H1 (cell line): ENCODE measurements around the gene CA10. TPM values are rescaled to one million over a fixed set of nuclear protein-coding genes. Genes with fewer than 3 reads are reported as not detected.

Experiments used
- CTBP2 ChIP-seq: IDR thresholded peaks from 2 replicates; pipeline ENCODE4 v1.7.0; 2011; ENCODE audit warnings: borderline replicate concordance, mild to moderate bottlenecking, moderate library complexity, mixed read lengths, low read length; ENCODE audit not compliant: insufficient read depth, insufficient read length
- RAD21 ChIP-seq, 2 experiments: IDR thresholded peaks in 1 of 2; conservative IDR thresholded peaks in 1 of 2; 2 replicates each; pipeline ENCODE4 v1.6.1; 2011; ENCODE audit warnings: low read depth in 2 of 2, low read length in 2 of 2, improper control_type of control experiment in 1 of 2, inconsistent platforms in 1 of 2, mild to moderate bottlenecking in 1 of 2, moderate library complexity in 1 of 2
- SUZ12 ChIP-seq: fragments of 200-600 bp; sonication (generic); IDR thresholded peaks from 2 replicates; pipeline ENCODE4 v1.6.1; 2012; ENCODE audit warnings: mild to moderate bottlenecking, inconsistent platforms, low read length, moderate library complexity, mixed read lengths
- polyA plus RNA-seq, 7 experiments: library from polyadenylated mRNA; depleted of rRNA in 3 of 7; stranded (reverse) in 5 of 7; unstranded in 2 of 7; fragments of >200 nt in 5 of 7; fragments of 200-250 nt in 2 of 7; gene quantifications; 1 replicate in 5 of 7; 2 replicates in 1 of 7; 4 replicates in 1 of 7; pipeline versions ENCODE4 v1.2.1 to v1.2.3, GENCODE V29; 2011 to 2013; ENCODE audit warnings: missing spikeins in 2 of 7, mixed read lengths in 2 of 7
- total RNA-seq: library from RNA; stranded (reverse); fragmentation: NEBNext Ultra II Directional; extraction: Animal tissue kit (Norgen Biotek cat#: 25700); gene quantifications from 2 replicates; pipeline ENCODE4 v1.2.1, GENCODE V29; 2021

Gene CA10
- total and polyA plus RNA-seq, 2 of the 8 experiments (the other 6 are each of a cell fraction or from before 2014, with no cell fraction given): 0.60 to 0.63 TPM

DNA sequence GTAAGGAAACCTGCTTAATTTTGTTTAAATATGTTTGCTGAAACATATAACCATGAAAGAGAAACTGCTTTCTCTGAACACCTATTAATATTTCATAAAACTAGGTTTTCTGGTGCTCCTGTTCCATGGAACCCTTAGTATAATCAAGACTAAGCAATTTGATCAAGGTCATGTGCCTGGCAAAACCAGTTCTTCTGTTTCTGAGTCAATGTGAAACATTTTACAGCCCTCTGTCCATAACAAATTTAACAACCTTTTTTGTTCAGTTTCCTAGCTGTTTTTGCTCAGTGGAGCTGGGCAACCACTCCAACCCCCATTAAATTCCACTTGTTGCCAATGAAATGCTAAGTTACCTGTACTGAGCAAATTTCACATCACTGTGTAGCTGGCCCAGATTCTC is 344.0 kb downstream of the CA10 start (continued):
- TF ChIP-seq SUZ12: no peak
- no peak for TF ChIP-seq CTBP2
- no peak for TF ChIP-seq RAD21 (IDR thresholded peaks at IDR 0.05 in 1 of 2, conservative IDR thresholded peaks at IDR 0.05 in 1 of 2; ENCODE audit: low read depth in 2 of 2, low read length in 2 of 2)
